Left cardiac atrium (tissue), 4 donors: ENCODE data around the gene CKMT1A. TPM values are rescaled to one million over a fixed set of nuclear protein-coding genes. Genes with fewer than 3 reads are reported as not detected.
"Not testable (repeated sequence)": the region's sequence is repeated elsewhere in the genome, so short reads cannot be mapped to it uniquely, and the experiment has no call there.

Experiments
- ATAC-seq, 2 donors: fragments of 200-7000 bp; cut with Tn5 transposase; one replicate each; pipeline ENCODE4 v1.9.1; 2020; ENCODE audit warnings: mild to moderate bottlenecking in 2 of 2, moderate library complexity in 2 of 2
- DNase-seq: peaks from one replicate; pipeline ENCODE4 v3.0.0-alpha.2; 2020
- intact Hi-C, 2 donors: fragments of 100-400 bp; cut with DNase I; formaldehyde crosslinking; loops; one replicate each; pipeline versions ENCODE4 v1.14.1 to v1.15.1; 2022 to 2023
- long read RNA-seq: library from polyadenylated mRNA; unstranded; transcript quantifications from one replicate; pipeline ENCODE4 v2.0.0, GENCODE V29; 2021
- total RNA-seq, 2 donors: library from RNA; stranded (reverse); fragmentation: NEBNext Ultra II Directional; extraction: Animal tissue kit (Norgen Biotek cat#: 25700); gene quantifications; one replicate each; pipeline ENCODE4 v1.2.1, GENCODE V29; 2021
- donor health status: DM: no; HTN: yes; CAD: no.
- donor health status: DM: no; HTN: yes; CAD: no; lungs with severe emphysema.
- donor health status: DM: yes; HTN: yes; CAD: no.
- donor health status: Dilated cardiomyopathy.

The CKMT1A gene
- 1 to 10 TPM; 1.7 to 3.8 TPM for total RNA-seq
- long read RNA-seq, result 0 reads

GRCh38 chr15:43693148-43694022 is at the start of gene CKMT1A:
Gene CKMT1A, plus strand, starts transcription at chr15:43693859. Its CDS starts 192 bp downstream, at chr15:43694051.
- intact Hi-C loops, result not testable (repeated sequence)
- ATAC-seq, result peak; percentile 59 to 82

GRCh38 chr15:43648649-43649429 is 44.8 kb upstream of the CKMT1A start, which contains the start of gene CATSPER2:
Gene CATSPER2, minus strand, starts transcription at chr15:43648844. Its CDS starts 783 bp downstream, at chr15:43648061.
- DNase-seq (no peak), ATAC-seq (peak in 1 of 2 donors; percentile 26)
- intact Hi-C loops, result no loop called here

More at GRCh38 chr15:43693148-43694022, at the start of gene CKMT1A:
- not testable (repeated sequence) for DNase-seq

GRCh38 chr15:43649430-43649926 is 44.2 kb upstream of the CKMT1A start:
- DNase-seq, ATAC-seq, intact Hi-C loops: not testable (repeated sequence)

GRCh38 chr15:43659727-43660126 is 33.9 kb upstream of the CKMT1A start:
- intact Hi-C loops, ATAC-seq, DNase-seq: not testable (repeated sequence)

- DNase-seq, intact Hi-C loops, ATAC-seq: not testable (repeated sequence)
These were observed 31.4 kb upstream of the CKMT1A start for GRCh38 chr15:43662293-43662692.

- intact Hi-C loops, DNase-seq: not testable (repeated sequence)
- peak in 1 of 2 donors; percentile 29 for ATAC-seq
These were observed 30.3 kb upstream of the CKMT1A start for GRCh38 chr15:43663333-43663732.

- DNase-seq, intact Hi-C loops, ATAC-seq: not testable (repeated sequence)
These were observed 27.5 kb upstream of the CKMT1A start for GRCh38 chr15:43666177-43666576.

- DNase-seq, ATAC-seq: not testable (repeated sequence)
These were observed 19.5 kb upstream of the CKMT1A start for GRCh38 chr15:43674175-43674574.

GRCh38 chr15:43689604-43690301 is 3.9 kb upstream of the CKMT1A start:
- peak; percentile 96 to 98 for ATAC-seq
- DNase-seq, intact Hi-C loops: not testable (repeated sequence)

More at GRCh38 chr15:43674175-43674574, 19.5 kb upstream of the CKMT1A start:
- intact Hi-C loops, result not testable (repeated sequence)

GRCh38 chr15:43692679-43693078 is 980 bp upstream of the CKMT1A start:
- intact Hi-C loops, DNase-seq: not testable (repeated sequence)
- peak in 1 of 2 donors; percentile 24 for ATAC-seq

GRCh38 chr15:43702174-43702573 is 8.5 kb downstream of the CKMT1A start:
- intact Hi-C loops, result no loop called here
- ATAC-seq (no peak), DNase-seq (no peak)

- intact Hi-C loops, result no loop called here
- DNase-seq (no peak), ATAC-seq (no peak)
These were observed 9.2 kb downstream of the CKMT1A start for GRCh38 chr15:43702701-43703424.

GRCh38 chr15:43710431-43711131 is 16.9 kb downstream of the CKMT1A start:
- intact Hi-C loops, DNase-seq, ATAC-seq: not testable (repeated sequence)

GRCh38 chr15:43723151-43723550 is 29.5 kb downstream of the CKMT1A start:
- intact Hi-C loops, result no loop called here
- DNase-seq, result no peak
- ATAC-seq, result no peak

GRCh38 chr15:43726306-43726705 is 32.6 kb downstream of the CKMT1A start:
- DNase-seq, intact Hi-C loops, ATAC-seq: not testable (repeated sequence)

GRCh38 chr15:43728053-43728725 is 34.5 kb downstream of the CKMT1A start:
- DNase-seq, ATAC-seq, intact Hi-C loops: not testable (repeated sequence)

- DNase-seq (no peak), ATAC-seq (no peak)
- intact Hi-C loops, result no loop called here
These were observed 41.8 kb downstream of the CKMT1A start for GRCh38 chr15:43735416-43735815.
